IPS-11a (cell line): ENCODE measurements around the gene SEMA3F.

ENCODE experiments used
- H3K4me3 ChIP-seq: one replicate; pipeline ENCODE4 v1.5.1; 2013; ENCODE audit warnings: low read depth, low read length, control low read depth

Gene SEMA3F

GRCh38 chr3:50228184-50228763, 73.2 kb downstream of the SEMA3F start:
- H3K4me3 ChIP-seq: peak overlapping the region; percentile 72

DNA sequence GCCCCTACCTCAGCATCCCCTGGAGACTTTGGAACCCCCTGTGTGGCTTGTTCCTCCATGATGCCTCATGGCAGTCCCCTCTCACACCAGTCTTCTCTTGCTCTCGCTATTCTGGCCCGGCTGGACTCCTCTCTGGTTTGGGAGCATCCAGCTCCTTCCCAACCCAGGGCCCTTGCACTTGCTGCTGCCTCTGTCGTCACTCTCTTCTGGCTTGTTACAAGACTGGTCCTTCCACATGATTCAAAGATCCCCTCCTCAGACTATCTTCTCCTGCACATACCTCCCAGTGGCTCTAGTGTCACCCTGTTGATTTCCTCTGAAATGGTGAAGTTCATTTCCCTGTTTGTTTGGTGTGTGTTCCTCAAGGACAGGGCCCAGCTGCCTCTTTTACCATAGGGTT, 74.4 kb downstream of the SEMA3F start:
- H3K4me3 ChIP-seq: no peak overlapping the region

DNA sequence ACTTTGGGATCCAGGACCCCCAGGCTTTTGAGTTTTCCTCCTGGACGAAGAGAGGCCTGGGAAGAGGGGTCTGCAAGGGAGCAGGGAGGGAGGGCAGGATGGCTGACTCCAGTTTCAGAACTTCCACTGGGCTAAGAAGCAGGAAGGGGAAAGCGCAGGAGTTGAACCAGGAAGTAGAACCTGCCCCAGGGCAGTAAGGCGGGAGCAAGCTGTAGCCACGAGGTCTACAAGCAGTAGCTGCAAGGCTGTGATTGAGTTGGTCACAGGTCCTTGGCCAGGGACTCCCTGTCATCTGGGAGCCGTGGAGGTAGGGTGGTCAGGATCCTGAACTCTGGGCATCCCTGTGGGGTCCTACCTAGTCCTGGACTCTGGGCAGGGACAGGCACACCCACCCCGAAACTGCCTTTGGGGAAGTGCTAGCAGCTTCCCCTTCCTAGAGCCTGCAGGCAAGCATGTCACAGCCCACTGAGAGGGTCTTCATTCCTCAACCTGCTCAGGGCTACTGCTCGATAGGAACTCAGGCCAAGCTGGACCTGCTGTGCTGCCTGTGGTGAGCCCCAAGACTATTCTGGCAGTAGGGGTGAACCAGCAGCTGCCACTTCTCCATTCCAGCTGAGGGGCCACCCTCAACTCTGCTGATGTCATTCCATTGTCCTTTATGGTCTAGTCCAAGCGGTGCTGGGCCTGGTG, 75.1 kb downstream of the SEMA3F start:
- H3K4me3 ChIP-seq: no peak overlapping the region

DNA sequence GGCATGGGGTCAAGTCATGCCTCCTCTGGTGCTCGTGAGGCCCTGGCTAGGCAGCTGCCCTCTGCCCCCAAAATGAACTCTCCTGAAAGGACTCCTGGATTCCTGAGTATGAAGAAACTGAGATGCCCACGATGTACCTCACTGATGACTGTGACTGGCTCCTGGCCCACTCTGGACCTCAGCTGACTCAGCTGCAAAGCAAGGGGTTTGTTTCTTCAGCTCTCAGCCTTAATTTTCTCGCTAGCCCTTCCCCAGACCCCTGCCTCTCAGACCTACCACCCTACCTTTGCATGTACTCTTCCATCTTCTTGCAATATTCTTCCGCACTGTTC, 75.6 kb downstream of the SEMA3F start:
- no peak overlapping the region for H3K4me3 ChIP-seq

DNA sequence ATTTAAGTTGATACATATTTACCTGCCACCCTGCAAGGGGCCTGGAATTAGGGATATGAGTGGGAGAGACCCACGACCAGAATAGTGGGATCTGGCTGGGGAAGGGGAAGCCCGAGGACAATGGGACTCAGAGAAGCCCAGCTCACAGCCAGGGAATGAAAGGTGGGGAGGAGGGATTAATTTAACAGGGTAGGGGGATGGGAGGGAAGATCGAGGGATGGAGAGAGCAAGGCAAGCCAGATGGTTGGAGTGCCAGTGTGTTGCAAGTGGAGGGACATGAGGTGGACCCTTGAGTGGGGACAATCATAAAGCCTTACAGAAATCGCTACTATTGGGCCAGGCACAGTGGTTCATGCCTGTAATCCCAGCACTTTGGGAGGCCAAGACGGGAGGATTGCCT, 76.5 kb downstream of the SEMA3F start:
- no peak overlapping the region for H3K4me3 ChIP-seq

- H3K4me3 ChIP-seq: no peak overlapping the region
These were observed 77.2 kb downstream of the SEMA3F start for GRCh38 chr3:50232303-50232702.

GRCh38 chr3:50233176-50233575, 78.1 kb downstream of the SEMA3F start:
- no peak overlapping the region for H3K4me3 ChIP-seq

- peak within 1 kb of the TSS; percentile 83 for H3K4me3 ChIP-seq
These were observed 80.8 kb downstream of the SEMA3F start, which contains the start of gene GNAI2 for GRCh38 chr3:50235716-50236483. Gene GNAI2 (plus strand): TSS chr3:50236204. CDS start chr3:50236336, 132 bp downstream.

DNA sequence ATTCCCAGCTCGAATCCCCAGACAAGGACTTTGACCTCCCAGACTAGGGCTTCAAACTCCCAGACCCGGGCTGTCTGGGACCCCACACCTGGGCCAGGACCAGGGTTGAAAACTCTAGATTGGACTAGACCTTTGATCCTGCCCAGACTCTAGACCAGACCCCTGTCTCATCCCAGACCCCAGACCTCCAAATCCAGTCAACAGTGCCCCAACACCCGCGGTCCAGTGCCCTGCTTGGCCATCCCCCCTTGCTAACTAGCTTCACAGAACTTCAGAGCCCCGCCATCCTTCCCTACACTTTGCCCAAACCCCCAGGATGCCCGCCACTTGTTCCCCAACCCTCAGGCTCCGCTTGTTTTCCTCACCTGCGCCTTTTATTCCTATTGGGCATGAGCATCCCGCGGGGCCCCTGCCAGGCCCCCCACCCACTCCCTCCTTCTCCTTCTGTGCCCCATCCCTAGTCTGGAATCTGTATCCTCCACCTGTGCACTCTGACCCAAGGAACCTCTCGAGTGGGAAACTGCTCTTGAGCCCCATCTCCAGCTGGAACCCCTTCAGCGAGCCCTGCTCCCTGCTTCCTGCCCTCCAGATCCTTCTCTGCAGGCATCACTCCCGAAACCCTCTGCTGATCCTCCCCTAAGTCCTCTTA, 81.5 kb downstream of the SEMA3F start:
- peak overlapping the region; percentile 83 for H3K4me3 ChIP-seq

- peak overlapping the region; percentile 83 for H3K4me3 ChIP-seq
These were observed 82.1 kb downstream of the SEMA3F start for GRCh38 chr3:50237133-50237651.

GRCh38 chr3:50237754-50238548, 82.8 kb downstream of the SEMA3F start:
- peak overlapping the region; percentile 83 for H3K4me3 ChIP-seq

GRCh38 chr3:50238549-50239026, 83.5 kb downstream of the SEMA3F start:
- peak overlapping the region; percentile 14 for H3K4me3 ChIP-seq
